ENCODE results near the gene SH3RF3.

DNA sequence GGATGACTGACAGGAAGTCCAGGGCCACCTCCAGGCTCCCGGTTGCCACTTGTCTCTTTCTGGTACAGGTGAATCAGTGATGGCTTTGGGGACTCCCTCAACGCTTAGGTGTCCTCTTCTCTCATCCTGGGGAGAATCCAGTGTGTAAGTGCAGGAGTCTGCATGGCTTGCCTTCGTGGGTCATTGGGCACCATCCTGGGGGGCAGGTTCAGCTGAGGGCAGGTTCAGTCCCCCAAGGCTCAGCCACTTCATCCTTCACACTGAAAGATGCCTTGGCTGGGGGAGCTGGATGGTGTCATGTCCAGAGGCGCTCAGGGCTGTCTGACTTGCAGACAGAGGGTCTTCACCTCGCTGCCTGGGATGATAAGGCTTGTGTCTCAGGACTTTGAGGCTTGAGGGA lies 29.2 kb downstream of the SH3RF3 start:
- TF ChIP-seq, protein P1, sequence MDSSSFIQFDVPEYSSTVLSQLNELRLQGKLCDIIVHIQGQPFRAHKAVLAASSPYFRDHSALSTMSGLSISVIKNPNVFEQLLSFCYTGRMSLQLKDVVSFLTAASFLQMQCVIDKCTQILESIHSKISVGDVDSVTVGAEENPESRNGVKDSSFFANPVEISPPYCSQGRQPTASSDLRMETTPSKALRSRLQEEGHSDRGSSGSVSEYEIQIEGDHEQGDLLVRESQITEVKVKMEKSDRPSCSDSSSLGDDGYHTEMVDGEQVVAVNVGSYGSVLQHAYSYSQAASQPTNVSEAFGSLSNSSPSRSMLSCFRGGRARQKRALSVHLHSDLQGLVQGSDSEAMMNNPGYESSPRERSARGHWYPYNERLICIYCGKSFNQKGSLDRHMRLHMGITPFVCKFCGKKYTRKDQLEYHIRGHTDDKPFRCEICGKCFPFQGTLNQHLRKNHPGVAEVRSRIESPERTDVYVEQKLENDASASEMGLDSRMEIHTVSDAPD (CRISPR knock-in tag; IDR thresholded peaks at IDR 0.05): no peak
- TF ChIP-seq ZNF583 (CRISPR knock-in tag; IDR thresholded peaks at IDR 0.05) (no peak), JUND (IDR thresholded peaks at IDR 0.05; ENCODE audit: borderline replicate concordance, low read depth, low read length) (no peak), JUND (tag; IDR thresholded peaks at IDR 0.05; ENCODE audit: borderline replicate concordance, low read depth, low read length) (no peak), EP300 (IDR thresholded peaks at IDR 0.05; ENCODE audit: low read length) (no peak), FOS (IDR thresholded peaks at IDR 0.05; ENCODE audit: extremely low read depth, insufficient read length) (no peak), CREM (IDR thresholded peaks at IDR 0.05; ENCODE audit: low read depth) (no peak), FOXM1 (IDR thresholded peaks at IDR 0.05; ENCODE audit: low read depth) (no peak), FOXM1 (CRISPR knock-in tag; IDR thresholded peaks at IDR 0.05; ENCODE audit: low read depth) (no peak), MEF2A (IDR thresholded peaks at IDR 0.05; ENCODE audit: control insufficient read depth, low read depth, low read length) (no peak)
- TF ChIP-seq, protein P2, sequence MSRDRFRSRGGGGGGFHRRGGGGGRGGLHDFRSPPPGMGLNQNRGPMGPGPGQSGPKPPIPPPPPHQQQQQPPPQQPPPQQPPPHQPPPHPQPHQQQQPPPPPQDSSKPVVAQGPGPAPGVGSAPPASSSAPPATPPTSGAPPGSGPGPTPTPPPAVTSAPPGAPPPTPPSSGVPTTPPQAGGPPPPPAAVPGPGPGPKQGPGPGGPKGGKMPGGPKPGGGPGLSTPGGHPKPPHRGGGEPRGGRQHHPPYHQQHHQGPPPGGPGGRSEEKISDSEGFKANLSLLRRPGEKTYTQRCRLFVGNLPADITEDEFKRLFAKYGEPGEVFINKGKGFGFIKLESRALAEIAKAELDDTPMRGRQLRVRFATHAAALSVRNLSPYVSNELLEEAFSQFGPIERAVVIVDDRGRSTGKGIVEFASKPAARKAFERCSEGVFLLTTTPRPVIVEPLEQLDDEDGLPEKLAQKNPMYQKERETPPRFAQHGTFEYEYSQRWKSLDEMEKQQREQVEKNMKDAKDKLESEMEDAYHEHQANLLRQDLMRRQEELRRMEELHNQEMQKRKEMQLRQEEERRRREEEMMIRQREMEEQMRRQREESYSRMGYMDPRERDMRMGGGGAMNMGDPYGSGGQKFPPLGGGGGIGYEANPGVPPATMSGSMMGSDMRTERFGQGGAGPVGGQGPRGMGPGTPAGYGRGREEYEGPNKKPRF (IDR thresholded peaks at IDR 0.05; ENCODE audit: low read depth, low read length): no peak
- TF ChIP-seq, protein P3, sequence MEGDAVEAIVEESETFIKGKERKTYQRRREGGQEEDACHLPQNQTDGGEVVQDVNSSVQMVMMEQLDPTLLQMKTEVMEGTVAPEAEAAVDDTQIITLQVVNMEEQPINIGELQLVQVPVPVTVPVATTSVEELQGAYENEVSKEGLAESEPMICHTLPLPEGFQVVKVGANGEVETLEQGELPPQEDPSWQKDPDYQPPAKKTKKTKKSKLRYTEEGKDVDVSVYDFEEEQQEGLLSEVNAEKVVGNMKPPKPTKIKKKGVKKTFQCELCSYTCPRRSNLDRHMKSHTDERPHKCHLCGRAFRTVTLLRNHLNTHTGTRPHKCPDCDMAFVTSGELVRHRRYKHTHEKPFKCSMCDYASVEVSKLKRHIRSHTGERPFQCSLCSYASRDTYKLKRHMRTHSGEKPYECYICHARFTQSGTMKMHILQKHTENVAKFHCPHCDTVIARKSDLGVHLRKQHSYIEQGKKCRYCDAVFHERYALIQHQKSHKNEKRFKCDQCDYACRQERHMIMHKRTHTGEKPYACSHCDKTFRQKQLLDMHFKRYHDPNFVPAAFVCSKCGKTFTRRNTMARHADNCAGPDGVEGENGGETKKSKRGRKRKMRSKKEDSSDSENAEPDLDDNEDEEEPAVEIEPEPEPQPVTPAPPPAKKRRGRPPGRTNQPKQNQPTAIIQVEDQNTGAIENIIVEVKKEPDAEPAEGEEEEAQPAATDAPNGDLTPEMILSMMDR (IDR thresholded peaks at IDR 0.05 in 2 of 3, conservative IDR thresholded peaks at IDR 0.05 in 1 of 3; ENCODE audit: insufficient read depth in 2 of 3, low read depth in 1 of 3, low read length in 3 of 3): no peak
